K562 (cell line): ENCODE measurements around the gene ABCB4. TPM values are rescaled to one million over a fixed set of nuclear protein-coding genes. Genes with fewer than 3 reads are reported as not detected.

Experiments
- ATAC-seq: fragments of 200-7000 bp; cut with Tn5 transposase; 3 replicates; pipeline ENCODE4 v1.9.1; 2020; ENCODE audit warnings: moderate library complexity
- BruUV-seq: library from RNA; stranded (reverse); fragments of 400-500 nt; replicated peaks from 2 replicates; lab custom pipeline; 2021; lab: Mats Ljungman, UMichigan
- CTCF ChIA-PET: fragments of 300-600 bp; formaldehyde crosslinking; extraction: SDS; loops from one replicate; lab custom pipeline; 2021; ENCODE audit warnings: low intra/inter-chr PET ratio; lab: Yijun Ruan, JAX
- POLR2A ChIA-PET: fragments of 300-600, 350-650 bp; sonication (Branson Sonifier 250); formaldehyde crosslinking; extraction: SDS; loops from one replicate; lab custom pipeline; 2021; ENCODE audit warnings: antibody characterized with exemption, inconsistent platforms; lab: Yijun Ruan, JAX
- DNase-seq, 4 experiments: peaks; one replicate each; pipeline versions ENCODE4 v3.0.0 to v3.0.0-alpha.2; 2011 to 2018; ENCODE audit warnings: low spot score in 3 of 4, mixed read lengths in 3 of 4; ENCODE audit errors: extremely low read depth in 1 of 4
- FAIRE-seq: peaks from 2 replicates; lab custom pipeline; 2011; peaks lifted over from hg19 to GRCh38; lab: Jason Lieb, UNC
- H2AFZ ChIP-seq: 2 replicates; pipeline ENCODE4 v1.6.0; 2011; ENCODE audit warnings: low read depth, low read length, control low read depth, inconsistent platforms
- H3K27ac ChIP-seq: fragments of 200-600 bp; 3 replicates; pipeline ENCODE4 v1.8.0; 2011; ENCODE audit warnings: low read depth, mild to moderate bottlenecking, control low read depth, inconsistent platforms, low read length, moderate library complexity, mixed read lengths; ENCODE audit errors: extremely low read depth
- H3K27me3 ChIP-seq, 2 experiments: fragments of 300-600 bp in 1 of 2; 2 replicates in 1 of 2; 3 replicates in 1 of 2; pipeline versions ENCODE4 v1.6.0 to v1.8.0; 2011; ENCODE audit warnings: inconsistent platforms in 2 of 2, low read length in 2 of 2, mild to moderate bottlenecking in 1 of 2, mixed read lengths in 1 of 2, moderate library complexity in 1 of 2; ENCODE audit not compliant: control insufficient read depth in 2 of 2, insufficient read depth in 2 of 2
- H3K36me3 ChIP-seq: fragments of 300-600 bp; 3 replicates; pipeline ENCODE4 v1.8.0; 2011; ENCODE audit warnings: mild to moderate bottlenecking, low read length, inconsistent platforms; ENCODE audit not compliant: control insufficient read depth, insufficient read depth
- H3K4me1 ChIP-seq, 2 experiments: fragments of 200-600 bp in 1 of 2; replicated peaks in 1 of 2; 2 replicates in 1 of 2; 3 replicates in 1 of 2; pipeline versions ENCODE4 v1.5.1 to v1.8.0; 2011; ENCODE audit warnings: inconsistent platforms in 2 of 2, low read length in 2 of 2, mild to moderate bottlenecking in 1 of 2, mixed read lengths in 1 of 2, moderate library complexity in 1 of 2; ENCODE audit not compliant: control insufficient read depth in 2 of 2, insufficient read depth in 2 of 2
- H3K4me2 ChIP-seq: 2 replicates; pipeline ENCODE4 v1.6.1; 2011; ENCODE audit warnings: low read length, control low read depth, inconsistent platforms, mixed read lengths; ENCODE audit not compliant: insufficient read depth
- H3K4me3 ChIP-seq: fragments of 200-600 bp; sonication (generic), shearing (Covaris generic); 2 replicates; pipeline ENCODE4 v1.5.1; 2016; ENCODE audit warnings: control low read depth, inconsistent platforms
- H3K79me2 ChIP-seq: fragments of 200-600 bp; 3 replicates; pipeline ENCODE4 v1.8.0; 2011; ENCODE audit warnings: low read length, inconsistent platforms; ENCODE audit not compliant: control insufficient read depth, insufficient read depth
- H3K9ac ChIP-seq, 2 experiments: 2 replicates each; pipeline versions ENCODE4 v1.6.0 to v1.6.1; 2011; ENCODE audit warnings: low read depth in 2 of 2, low read length in 2 of 2, control low read depth in 1 of 2, inconsistent platforms in 1 of 2, mild to moderate bottlenecking in 1 of 2, mixed read lengths in 1 of 2; ENCODE audit not compliant: insufficient read depth in 1 of 2
- H3K9me1 ChIP-seq: one replicate; pipeline ENCODE4 v1.6.0; 2011; ENCODE audit warnings: inconsistent platforms, mild to moderate bottlenecking, low read length, moderate library complexity; ENCODE audit not compliant: control insufficient read depth, insufficient read depth
- H3K9me3 ChIP-seq: replicated peaks from 2 replicates; pipeline ENCODE4 v1.5.1; 2011; ENCODE audit warnings: low read depth, low read length, inconsistent platforms; ENCODE audit not compliant: control insufficient read depth, insufficient read depth
- H4K20me1 ChIP-seq: replicated peaks from 2 replicates; pipeline ENCODE4 v1.6.1; 2011; ENCODE audit warnings: low read length, inconsistent platforms, mixed read lengths; ENCODE audit not compliant: control insufficient read depth, insufficient read depth
- ARHGAP35 ChIP-seq: fragments of 450-650 bp; IDR thresholded peaks from 2 replicates; pipeline ENCODE4 v1.6.1; 2018; ENCODE audit not compliant: partially characterized antibody
- CREM ChIP-seq: IDR thresholded peaks from 2 replicates; pipeline ENCODE4 v1.6.1; 2014; ENCODE audit warnings: antibody characterized with exemption, low read depth
- DMBX1 ChIP-seq: fragments of 250-450 bp; sonication (Bioruptor Pico); IDR thresholded peaks from 2 replicates; pipeline ENCODE4 v1.8.0; 2022; ENCODE audit warnings: inconsistent platforms, mild to moderate bottlenecking, moderate library complexity, borderline replicate concordance
- GATAD2B ChIP-seq: fragments of 450-650 bp; IDR thresholded peaks from 2 replicates; pipeline ENCODE4 v1.6.1; 2017; ENCODE audit warnings: mild to moderate bottlenecking, borderline replicate concordance
- HDAC2 ChIP-seq: fragments of 450-650 bp; IDR thresholded peaks from 2 replicates; pipeline ENCODE4 v1.6.1; 2016; ENCODE audit warnings: mild to moderate bottlenecking
- HEY1 ChIP-seq: fragments of 250-450 bp; sonication (Bioruptor Pico); IDR thresholded peaks from 2 replicates; pipeline ENCODE4 v1.5.0; 2020; ENCODE audit warnings: mild to moderate bottlenecking, moderate library complexity, borderline replicate concordance
- HOXB6 ChIP-seq: fragments of 250-450 bp; sonication (Bioruptor Pico); IDR thresholded peaks from 2 replicates; pipeline ENCODE4 v1.5.1; 2022; ENCODE audit warnings: mild to moderate bottlenecking, borderline replicate concordance
- PHF8 ChIP-seq: fragments of 200-600 bp; sonication (generic); IDR thresholded peaks from 2 replicates; pipeline ENCODE4 v1.6.1; 2012; ENCODE audit warnings: mixed run types, mild to moderate bottlenecking, inconsistent platforms, low read length, moderate library complexity, borderline replicate concordance
- TCF7L2 ChIP-seq: fragments of 150-350 bp; IDR thresholded peaks from 2 replicates; pipeline ENCODE4 v1.6.1; 2016; ENCODE audit warnings: low read depth, mild to moderate bottlenecking, low read length, moderate library complexity
- ZBTB8A ChIP-seq: fragments of 450-650 bp; IDR thresholded peaks from 2 replicates; pipeline ENCODE4 v1.6.1; 2018; ENCODE audit warnings: mild to moderate bottlenecking, moderate library complexity; ENCODE audit not compliant: partially characterized antibody
- ZNF239 ChIP-seq: fragments of 250-450 bp; sonication (Bioruptor Pico); IDR thresholded peaks from 2 replicates; pipeline ENCODE4 v1.4.0; 2020; ENCODE audit warnings: mild to moderate bottlenecking
- ZNF584 ChIP-seq: fragments of 200-800 bp; sonication (Bioruptor generic); IDR thresholded peaks from 2 replicates; pipeline ENCODE4 v1.6.1; 2016; ENCODE audit warnings: low read depth, mild to moderate bottlenecking, missing genetic modification characterization, missing compliant biosample characterization
- WGBS: fragments of 100-300 bp; shearing (Covaris generic); methylation state at CpG from one replicate; pipeline ENCODE4 v1.1.6; 2016; ENCODE audit warnings: low coverage, mixed read lengths; ENCODE audit not compliant: insufficient coverage; ENCODE audit errors: missing lambda C conversion rate; 5-methylcytosine and 5-hydroxymethylcytosine counted together
- in situ Hi-C: fragments of 300-500 bp; cut with MboI; formaldehyde crosslinking; loops from 4 replicates; pipeline ENCODE4 v1.15.0; 2018; ENCODE audit warnings: inconsistent platforms, mixed read lengths
- intact Hi-C: fragments of 100-400 bp; cut with micrococcal nuclease; formaldehyde crosslinking; loops from 2 replicates; pipeline ENCODE4 v1.14.2; 2022
- polyA plus RNA-seq, 8 experiments: library from polyadenylated mRNA; depleted of rRNA in 4 of 8; stranded (reverse) in 5 of 8; unstranded in 3 of 8; fragments of >200 nt; fragmentation: Nextera tagmentation in 2 of 8; fragmentation: Illumina TruSeq in 1 of 8; extraction: Ambion mirVana in 2 of 8; extraction: Trizol in 1 of 8; gene quantifications; 2 replicates each; pipeline versions ENCODE4 v1.2.1 to v1.2.3, GENCODE V29; 2011 to 2014; ENCODE audit warnings: inconsistent platforms in 1 of 8, missing spikeins in 1 of 8
- total RNA-seq, 7 experiments: library from RNA; depleted of rRNA in 6 of 7; stranded (reverse); fragments of >200 nt in 6 of 7; fragmentation: Illumina TruSeq in 2 of 7; extraction: Trizol in 2 of 7; gene quantifications; 2 replicates each; pipeline versions ENCODE4 v1.2.1 to v1.2.3, GENCODE V29; 2011 to 2021; ENCODE audit warnings: low replicate concordance in 1 of 7
- TF ChIP-seq, protein P1 (sequence below): fragments of 450-650 bp; IDR thresholded peaks from 2 replicates; pipeline ENCODE4 v1.7.0; 2016; ENCODE audit warnings: borderline replicate concordance
- TF ChIP-seq, protein P2 (sequence below): fragments of 250-450 bp; sonication (Bioruptor Pico); IDR thresholded peaks from 2 replicates; pipeline ENCODE4 v1.4.0; 2020
- TF ChIP-seq, protein P3 (sequence below): fragments of 250-450 bp; sonication (Bioruptor Pico); IDR thresholded peaks from 2 replicates; pipeline ENCODE4 v1.9.0; 2021; ENCODE audit warnings: mild to moderate bottlenecking
- TF ChIP-seq, protein P4 (sequence below), 2 experiments: fragments of 450-650 bp; conservative IDR thresholded peaks; 2 replicates each; pipeline ENCODE4 v1.6.1; 2017; ENCODE audit warnings: mild to moderate bottlenecking in 2 of 2, moderate library complexity in 2 of 2
- TF ChIP-seq, protein P5 (sequence below): fragments of 250-450 bp; sonication (Bioruptor Pico); IDR thresholded peaks from 2 replicates; pipeline ENCODE4 v1.8.0; 2021; ENCODE audit warnings: moderate library complexity, mild to moderate bottlenecking, inconsistent platforms

The ABCB4 gene
- total and polyA plus RNA-seq, 9 of the 15 experiments (the other 6 are each of a cell fraction or from before 2014, with no cell fraction given): 0.06 to 0.73 (median 0.40) TPM

DNA sequence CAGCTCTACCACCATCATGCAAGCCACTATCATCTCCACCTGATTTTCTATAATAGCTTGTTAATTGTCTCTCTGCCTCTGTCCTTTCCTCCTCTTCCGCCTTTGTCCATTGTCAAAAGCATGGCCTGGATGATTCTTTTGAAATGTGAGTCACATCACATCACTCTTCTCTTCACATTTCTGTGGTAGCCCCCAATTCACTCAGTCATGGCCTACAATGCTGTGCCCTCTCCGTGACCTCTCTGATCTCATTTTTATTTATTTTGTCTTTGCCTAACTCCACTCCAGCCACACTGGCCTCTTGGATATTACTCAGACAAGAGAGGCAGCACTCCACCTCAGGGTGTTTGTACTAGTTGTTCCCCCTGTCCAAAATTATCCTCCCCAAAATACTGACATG, 4.9 kb upstream of the ABCB4 start:
- FAIRE-seq: no peak
- ChIA-PET CTCF (no interaction called here), POLR2A (no interaction called here)
- Histone ChIP-seq H3K9me3 (no peaks in the 10 kb centered on the region), H3K79me2 (no peaks in the 10 kb centered on the region), H2AFZ (no peak overlapping the region), H3K4me1 (peaks cover 0 to 6% of the 10 kb centered on the region in 2 experiments; a peak in 1 of 5 replicates), H3K4me2 (no peak overlapping the region), H3K9ac (no peak overlapping the region), H3K4me3 (no peak overlapping the region), H3K27me3 (peaks cover 12 to 19% of the 10 kb centered on the region in 2 experiments; a peak in 4 of 5 replicates), H3K9me1 (no peaks in the 10 kb centered on the region), H3K27ac (no peak overlapping the region), H3K36me3 (no peaks in the 10 kb centered on the region), H4K20me1 (no peaks in the 10 kb centered on the region)
- DNase-seq: no peak
- whole genome bisulfite sequencing: 0% methylated on average over 2 of the region's 2 CpGs
- intact Hi-C loops (no loop called here), in situ Hi-C loops (no loop called here)
- ATAC-seq: no peak
- no TSS peak for BruUV-seq
- no peak for TF ChIP-seq PHF8
- TF ChIP-seq ZNF239 (CRISPR knock-in tag): no peak
- TF ChIP-seq HEY1 (CRISPR knock-in tag): no peak
- TF ChIP-seq, protein P1, sequence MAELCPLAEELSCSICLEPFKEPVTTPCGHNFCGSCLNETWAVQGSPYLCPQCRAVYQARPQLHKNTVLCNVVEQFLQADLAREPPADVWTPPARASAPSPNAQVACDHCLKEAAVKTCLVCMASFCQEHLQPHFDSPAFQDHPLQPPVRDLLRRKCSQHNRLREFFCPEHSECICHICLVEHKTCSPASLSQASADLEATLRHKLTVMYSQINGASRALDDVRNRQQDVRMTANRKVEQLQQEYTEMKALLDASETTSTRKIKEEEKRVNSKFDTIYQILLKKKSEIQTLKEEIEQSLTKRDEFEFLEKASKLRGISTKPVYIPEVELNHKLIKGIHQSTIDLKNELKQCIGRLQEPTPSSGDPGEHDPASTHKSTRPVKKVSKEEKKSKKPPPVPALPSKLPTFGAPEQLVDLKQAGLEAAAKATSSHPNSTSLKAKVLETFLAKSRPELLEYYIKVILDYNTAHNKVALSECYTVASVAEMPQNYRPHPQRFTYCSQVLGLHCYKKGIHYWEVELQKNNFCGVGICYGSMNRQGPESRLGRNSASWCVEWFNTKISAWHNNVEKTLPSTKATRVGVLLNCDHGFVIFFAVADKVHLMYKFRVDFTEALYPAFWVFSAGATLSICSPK: no peak
- no peak for TF ChIP-seq DMBX1 (CRISPR knock-in tag)
- TF ChIP-seq, protein P2, sequence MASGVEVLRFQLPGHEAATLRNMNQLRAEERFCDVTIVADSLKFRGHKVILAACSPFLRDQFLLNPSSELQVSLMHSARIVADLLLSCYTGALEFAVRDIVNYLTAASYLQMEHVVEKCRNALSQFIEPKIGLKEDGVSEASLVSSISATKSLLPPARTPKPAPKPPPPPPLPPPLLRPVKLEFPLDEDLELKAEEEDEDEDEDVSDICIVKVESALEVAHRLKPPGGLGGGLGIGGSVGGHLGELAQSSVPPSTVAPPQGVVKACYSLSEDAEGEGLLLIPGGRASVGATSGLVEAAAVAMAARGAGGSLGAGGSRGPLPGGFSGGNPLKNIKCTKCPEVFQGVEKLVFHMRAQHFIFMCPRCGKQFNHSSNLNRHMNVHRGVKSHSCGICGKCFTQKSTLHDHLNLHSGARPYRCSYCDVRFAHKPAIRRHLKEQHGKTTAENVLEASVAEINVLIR (CRISPR knock-in tag): no peak
- no peak for TF ChIP-seq ZBTB8A
- TF ChIP-seq HOXB6 (CRISPR knock-in tag): no peak
- TF ChIP-seq ZNF584 (CRISPR knock-in tag): no peak
- TF ChIP-seq, protein P3, sequence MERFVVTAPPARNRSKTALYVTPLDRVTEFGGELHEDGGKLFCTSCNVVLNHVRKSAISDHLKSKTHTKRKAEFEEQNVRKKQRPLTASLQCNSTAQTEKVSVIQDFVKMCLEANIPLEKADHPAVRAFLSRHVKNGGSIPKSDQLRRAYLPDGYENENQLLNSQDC (CRISPR knock-in tag): no peak
- no peak for TF ChIP-seq HDAC2
- no peak for TF ChIP-seq TCF7L2
- no peak for TF ChIP-seq GATAD2B
- TF ChIP-seq, protein P4, sequence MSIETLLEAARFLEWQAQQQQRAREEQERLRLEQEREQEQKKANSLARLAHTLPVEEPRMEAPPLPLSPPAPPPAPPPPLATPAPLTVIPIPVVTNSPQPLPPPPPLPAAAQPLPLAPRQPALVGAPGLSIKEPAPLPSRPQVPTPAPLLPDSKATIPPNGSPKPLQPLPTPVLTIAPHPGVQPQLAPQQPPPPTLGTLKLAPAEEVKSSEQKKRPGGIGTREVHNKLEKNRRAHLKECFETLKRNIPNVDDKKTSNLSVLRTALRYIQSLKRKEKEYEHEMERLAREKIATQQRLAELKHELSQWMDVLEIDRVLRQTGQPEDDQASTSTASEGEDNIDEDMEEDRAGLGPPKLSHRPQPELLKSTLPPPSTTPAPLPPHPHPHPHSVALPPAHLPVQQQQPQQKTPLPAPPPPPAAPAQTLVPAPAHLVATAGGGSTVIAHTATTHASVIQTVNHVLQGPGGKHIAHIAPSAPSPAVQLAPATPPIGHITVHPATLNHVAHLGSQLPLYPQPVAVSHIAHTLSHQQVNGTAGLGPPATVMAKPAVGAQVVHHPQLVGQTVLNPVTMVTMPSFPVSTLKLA (conservative IDR thresholded peaks at IDR 0.05): no peak
- no peak for TF ChIP-seq CREM
- TF ChIP-seq, protein P5, sequence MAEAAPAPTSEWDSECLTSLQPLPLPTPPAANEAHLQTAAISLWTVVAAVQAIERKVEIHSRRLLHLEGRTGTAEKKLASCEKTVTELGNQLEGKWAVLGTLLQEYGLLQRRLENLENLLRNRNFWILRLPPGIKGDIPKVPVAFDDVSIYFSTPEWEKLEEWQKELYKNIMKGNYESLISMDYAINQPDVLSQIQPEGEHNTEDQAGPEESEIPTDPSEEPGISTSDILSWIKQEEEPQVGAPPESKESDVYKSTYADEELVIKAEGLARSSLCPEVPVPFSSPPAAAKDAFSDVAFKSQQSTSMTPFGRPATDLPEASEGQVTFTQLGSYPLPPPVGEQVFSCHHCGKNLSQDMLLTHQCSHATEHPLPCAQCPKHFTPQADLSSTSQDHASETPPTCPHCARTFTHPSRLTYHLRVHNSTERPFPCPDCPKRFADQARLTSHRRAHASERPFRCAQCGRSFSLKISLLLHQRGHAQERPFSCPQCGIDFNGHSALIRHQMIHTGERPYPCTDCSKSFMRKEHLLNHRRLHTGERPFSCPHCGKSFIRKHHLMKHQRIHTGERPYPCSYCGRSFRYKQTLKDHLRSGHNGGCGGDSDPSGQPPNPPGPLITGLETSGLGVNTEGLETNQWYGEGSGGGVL (CRISPR knock-in tag): no peak
- TF ChIP-seq ARHGAP35: no peak
